ENCODE measurements around the gene ZCCHC2.

DNA sequence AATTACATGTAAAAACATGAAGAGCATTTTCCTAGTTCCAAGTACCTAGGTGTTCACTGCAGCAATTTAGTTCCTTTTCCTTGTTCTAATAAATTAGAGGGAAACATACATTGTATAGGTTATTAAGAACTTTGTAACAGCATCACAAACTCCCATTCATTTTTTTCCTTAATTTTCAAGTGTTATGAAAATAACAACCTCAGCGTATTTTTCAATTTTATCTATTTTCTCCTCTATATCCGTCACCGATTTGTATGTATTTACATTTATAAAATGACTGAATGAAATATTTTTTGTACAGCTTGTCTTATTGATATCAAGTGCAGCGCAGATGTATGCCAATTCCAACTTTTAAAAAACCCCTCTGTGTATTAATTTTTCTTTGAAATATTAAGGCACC lies 44.0 kb downstream of the ZCCHC2 start:
- TF ChIP-seq POLR2AphosphoS5 (IDR thresholded peaks at IDR 0.05; ENCODE audit: insufficient read depth, low read depth, low read length) (no peak), POLR2A (IDR thresholded peaks at IDR 0.05; ENCODE audit: low read depth, low read length) (no peak)
- TF ChIP-seq, protein P1, sequence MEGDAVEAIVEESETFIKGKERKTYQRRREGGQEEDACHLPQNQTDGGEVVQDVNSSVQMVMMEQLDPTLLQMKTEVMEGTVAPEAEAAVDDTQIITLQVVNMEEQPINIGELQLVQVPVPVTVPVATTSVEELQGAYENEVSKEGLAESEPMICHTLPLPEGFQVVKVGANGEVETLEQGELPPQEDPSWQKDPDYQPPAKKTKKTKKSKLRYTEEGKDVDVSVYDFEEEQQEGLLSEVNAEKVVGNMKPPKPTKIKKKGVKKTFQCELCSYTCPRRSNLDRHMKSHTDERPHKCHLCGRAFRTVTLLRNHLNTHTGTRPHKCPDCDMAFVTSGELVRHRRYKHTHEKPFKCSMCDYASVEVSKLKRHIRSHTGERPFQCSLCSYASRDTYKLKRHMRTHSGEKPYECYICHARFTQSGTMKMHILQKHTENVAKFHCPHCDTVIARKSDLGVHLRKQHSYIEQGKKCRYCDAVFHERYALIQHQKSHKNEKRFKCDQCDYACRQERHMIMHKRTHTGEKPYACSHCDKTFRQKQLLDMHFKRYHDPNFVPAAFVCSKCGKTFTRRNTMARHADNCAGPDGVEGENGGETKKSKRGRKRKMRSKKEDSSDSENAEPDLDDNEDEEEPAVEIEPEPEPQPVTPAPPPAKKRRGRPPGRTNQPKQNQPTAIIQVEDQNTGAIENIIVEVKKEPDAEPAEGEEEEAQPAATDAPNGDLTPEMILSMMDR (IDR thresholded peaks at IDR 0.05; ENCODE audit: extremely low read depth in 1 of 2, insufficient read depth in 1 of 2, low read depth in 1 of 2, low read length in 2 of 2), result no peak

Measured in endothelial cell of umbilical vein (primary cell).